ENCODE data around the gene MBLAC2. TPM values are rescaled to one million over a fixed set of nuclear protein-coding genes. Genes with fewer than 3 reads are reported as not detected.

MBLAC2 gene
- total RNA-seq, 2 donors from 2014 or later, result 3.9 to 12.9 TPM

DNA sequence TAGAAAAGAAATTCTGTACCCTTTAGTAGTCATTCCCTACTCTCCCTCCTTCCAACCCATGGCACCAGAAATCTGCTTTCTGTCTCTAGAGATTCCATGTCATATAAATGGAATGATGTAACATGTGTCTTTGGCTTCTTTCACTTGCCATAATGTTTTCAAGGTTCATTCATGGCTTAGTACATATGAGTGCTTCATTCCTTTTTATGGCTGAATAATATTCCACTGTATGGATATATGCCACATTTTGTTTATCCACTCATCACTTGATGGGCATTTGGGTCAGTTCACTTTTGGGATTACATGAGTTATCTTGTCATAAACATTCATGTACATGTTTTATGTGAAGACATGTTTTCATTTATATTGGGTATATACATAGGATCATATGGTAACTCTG is 19.5 kb upstream of the MBLAC2 start:
- TF ChIP-seq POLR2AphosphoS5 (IDR thresholded peaks at IDR 0.05), result no peak
- TF ChIP-seq POLR2A (IDR thresholded peaks at IDR 0.05), result no peak
- TF ChIP-seq, protein P1, sequence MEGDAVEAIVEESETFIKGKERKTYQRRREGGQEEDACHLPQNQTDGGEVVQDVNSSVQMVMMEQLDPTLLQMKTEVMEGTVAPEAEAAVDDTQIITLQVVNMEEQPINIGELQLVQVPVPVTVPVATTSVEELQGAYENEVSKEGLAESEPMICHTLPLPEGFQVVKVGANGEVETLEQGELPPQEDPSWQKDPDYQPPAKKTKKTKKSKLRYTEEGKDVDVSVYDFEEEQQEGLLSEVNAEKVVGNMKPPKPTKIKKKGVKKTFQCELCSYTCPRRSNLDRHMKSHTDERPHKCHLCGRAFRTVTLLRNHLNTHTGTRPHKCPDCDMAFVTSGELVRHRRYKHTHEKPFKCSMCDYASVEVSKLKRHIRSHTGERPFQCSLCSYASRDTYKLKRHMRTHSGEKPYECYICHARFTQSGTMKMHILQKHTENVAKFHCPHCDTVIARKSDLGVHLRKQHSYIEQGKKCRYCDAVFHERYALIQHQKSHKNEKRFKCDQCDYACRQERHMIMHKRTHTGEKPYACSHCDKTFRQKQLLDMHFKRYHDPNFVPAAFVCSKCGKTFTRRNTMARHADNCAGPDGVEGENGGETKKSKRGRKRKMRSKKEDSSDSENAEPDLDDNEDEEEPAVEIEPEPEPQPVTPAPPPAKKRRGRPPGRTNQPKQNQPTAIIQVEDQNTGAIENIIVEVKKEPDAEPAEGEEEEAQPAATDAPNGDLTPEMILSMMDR (IDR thresholded peaks at IDR 0.05), result no peak
- intact Hi-C loops (cut with DNase I), result no loop called here
- no peaks in the 10 kb centered on the region for H3K9me3 ChIP-seq
- no peak overlapping the region for H3K4me3 ChIP-seq
- no peak overlapping the region for H3K27ac ChIP-seq
- DNase-seq (ENCODE audit: low spot score), result no peak
- no peaks in the 10 kb centered on the region for H3K4me1 ChIP-seq (replicated peaks)
- H3K27me3 ChIP-seq (replicated peaks; ENCODE audit: insufficient read depth), result no peaks in the 10 kb centered on the region
- no peaks in the 10 kb centered on the region for H3K36me3 ChIP-seq

DNA sequence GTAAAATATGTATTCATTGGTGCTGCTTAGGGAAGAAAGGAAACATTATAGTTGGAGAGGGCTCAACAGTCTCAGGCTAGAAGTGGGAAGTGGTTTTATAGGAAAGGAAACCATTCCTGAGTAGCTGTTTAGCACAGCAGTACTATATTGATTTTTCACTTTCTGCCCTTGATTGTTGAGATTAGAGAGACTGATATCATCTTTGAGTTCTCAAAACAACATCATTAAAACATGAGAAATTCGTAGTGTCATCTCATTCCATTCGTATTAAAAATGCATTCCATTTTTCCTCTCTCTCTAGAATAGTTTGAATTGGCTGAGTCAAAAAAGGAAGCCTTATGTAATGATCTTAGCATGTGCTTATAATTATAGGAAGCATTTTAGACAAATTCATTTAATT is 14.2 kb upstream of the MBLAC2 start:
- Histone ChIP-seq H3K9me3 (no peaks in the 10 kb centered on the region), H3K36me3 (no peaks in the 10 kb centered on the region), H3K27ac (no peak overlapping the region), H3K4me3 (no peak overlapping the region), H3K27me3 (replicated peaks; ENCODE audit: insufficient read depth) (no peaks in the 10 kb centered on the region), H3K4me1 (replicated peaks) (no peaks in the 10 kb centered on the region)
- intact Hi-C loops (cut with DNase I), result no loop called here
- DNase-seq (ENCODE audit: low spot score), result no peak
- WGBS, result 27% methylated on average over 2 of the region's 2 CpGs
- TF ChIP-seq POLR2A (IDR thresholded peaks at IDR 0.05) (no peak), POLR2AphosphoS5 (IDR thresholded peaks at IDR 0.05) (no peak)
- TF ChIP-seq, protein P1 (IDR thresholded peaks at IDR 0.05), result no peak

DNA sequence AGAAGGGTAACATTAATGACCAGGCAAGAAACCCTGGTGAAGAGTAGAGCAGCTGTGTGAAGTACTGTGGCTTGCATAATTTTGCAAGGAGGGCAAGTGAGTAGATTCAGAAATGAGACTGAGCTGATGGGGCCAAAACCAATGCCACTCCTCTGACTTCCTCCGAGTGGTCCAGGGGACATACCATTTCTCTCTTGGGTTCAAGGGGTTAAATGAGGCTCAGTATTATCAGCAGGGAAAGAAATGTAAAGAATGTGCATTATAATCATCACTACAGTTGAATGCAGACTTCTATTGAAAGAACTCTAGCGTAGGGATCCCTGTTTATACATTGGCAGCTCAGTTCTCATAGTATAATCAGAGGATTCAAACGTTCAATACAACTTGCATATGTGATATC is 10.0 kb upstream of the MBLAC2 start:
- Histone ChIP-seq H3K4me1 (replicated peaks) (no peaks in the 10 kb centered on the region), H3K4me3 (no peak overlapping the region), H3K36me3 (no peaks in the 10 kb centered on the region), H3K27me3 (replicated peaks; ENCODE audit: insufficient read depth) (no peaks in the 10 kb centered on the region), H3K9me3 (no peaks in the 10 kb centered on the region), H3K27ac (no peak overlapping the region)
- DNase-seq (ENCODE audit: low spot score), result no peak
- intact Hi-C loops (cut with DNase I), result no loop called here
- no peak for TF ChIP-seq POLR2A (IDR thresholded peaks at IDR 0.05)
- no peak for TF ChIP-seq POLR2AphosphoS5 (IDR thresholded peaks at IDR 0.05)
- TF ChIP-seq, protein P1 (IDR thresholded peaks at IDR 0.05), result no peak
- WGBS, result 63% methylated on average over 3 of the region's 3 CpGs

DNA sequence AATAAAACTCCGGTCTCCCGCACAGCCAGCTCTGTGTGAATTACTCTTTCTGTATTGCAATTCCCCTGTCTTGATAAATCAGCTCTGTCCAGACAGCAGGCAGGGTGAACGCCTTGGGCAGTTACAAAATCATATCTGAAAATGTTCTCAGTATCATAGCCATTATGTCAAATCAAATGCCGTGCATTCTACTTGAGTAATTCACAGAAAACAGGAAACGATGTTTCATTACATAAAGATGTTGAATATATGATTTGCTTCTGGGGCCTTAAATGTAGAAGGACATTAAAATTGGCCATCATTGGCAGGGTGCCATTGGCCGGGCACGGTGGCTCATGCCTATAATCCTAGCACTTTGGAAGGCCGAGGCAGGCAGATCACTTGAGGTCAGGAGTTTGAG is 8.6 kb upstream of the MBLAC2 start:
- no peak overlapping the region for H3K4me3 ChIP-seq
- H3K27me3 ChIP-seq (replicated peaks; ENCODE audit: insufficient read depth), result no peaks in the 10 kb centered on the region
- no peaks in the 10 kb centered on the region for H3K4me1 ChIP-seq (replicated peaks)
- no peaks in the 10 kb centered on the region for H3K36me3 ChIP-seq
- intact Hi-C loops (cut with DNase I), result no loop called here
- H3K9me3 ChIP-seq, result no peaks in the 10 kb centered on the region
- WGBS, result 91% methylated on average over 8 of the region's 8 CpGs
- no peak overlapping the region for H3K27ac ChIP-seq
- DNase-seq (ENCODE audit: low spot score), result no peak
- TF ChIP-seq POLR2AphosphoS5 (IDR thresholded peaks at IDR 0.05), result no peak
- TF ChIP-seq POLR2A (IDR thresholded peaks at IDR 0.05), result no peak
- TF ChIP-seq, protein P1 (IDR thresholded peaks at IDR 0.05), result no peak

DNA sequence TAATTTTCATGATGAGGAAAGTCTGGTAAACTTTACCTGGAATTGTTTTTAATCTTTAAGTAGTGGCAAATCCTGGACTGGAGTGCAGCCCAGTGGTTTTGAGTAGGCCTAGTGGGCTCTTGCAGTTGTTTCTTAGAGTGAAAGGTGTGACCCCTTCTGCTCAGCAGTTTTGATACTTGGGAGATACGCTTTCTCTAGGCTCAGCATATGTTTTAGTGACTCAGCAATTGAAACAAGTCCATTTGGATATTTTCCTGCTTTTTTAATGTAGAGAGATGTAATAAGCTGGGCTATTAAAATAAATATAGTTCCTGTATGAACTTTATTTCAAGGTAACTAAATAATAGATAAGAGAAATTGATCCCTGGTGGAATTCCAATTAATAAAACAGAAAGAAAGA is 6.1 kb upstream of the MBLAC2 start:
- 95% methylated on average over 1 of the region's 1 CpG for WGBS
- H3K4me1 ChIP-seq (replicated peaks), result no peaks in the 10 kb centered on the region
- H3K27ac ChIP-seq, result no peak overlapping the region
- intact Hi-C loops (cut with DNase I), result no loop called here
- no peak overlapping the region for H3K4me3 ChIP-seq
- TF ChIP-seq POLR2A (IDR thresholded peaks at IDR 0.05), result no peak
- no peaks in the 10 kb centered on the region for H3K27me3 ChIP-seq (replicated peaks; ENCODE audit: insufficient read depth)
- no peak for DNase-seq (ENCODE audit: low spot score)
- H3K9me3 ChIP-seq, result no peaks in the 10 kb centered on the region
- H3K36me3 ChIP-seq, result no peaks in the 10 kb centered on the region
